ENCODE measurements around the gene FMO2.
"Not testable (repeated sequence)": the region's sequence is repeated elsewhere in the genome, so short reads cannot be mapped to it uniquely, and the experiment has no call there.

Gene FMO2

DNA sequence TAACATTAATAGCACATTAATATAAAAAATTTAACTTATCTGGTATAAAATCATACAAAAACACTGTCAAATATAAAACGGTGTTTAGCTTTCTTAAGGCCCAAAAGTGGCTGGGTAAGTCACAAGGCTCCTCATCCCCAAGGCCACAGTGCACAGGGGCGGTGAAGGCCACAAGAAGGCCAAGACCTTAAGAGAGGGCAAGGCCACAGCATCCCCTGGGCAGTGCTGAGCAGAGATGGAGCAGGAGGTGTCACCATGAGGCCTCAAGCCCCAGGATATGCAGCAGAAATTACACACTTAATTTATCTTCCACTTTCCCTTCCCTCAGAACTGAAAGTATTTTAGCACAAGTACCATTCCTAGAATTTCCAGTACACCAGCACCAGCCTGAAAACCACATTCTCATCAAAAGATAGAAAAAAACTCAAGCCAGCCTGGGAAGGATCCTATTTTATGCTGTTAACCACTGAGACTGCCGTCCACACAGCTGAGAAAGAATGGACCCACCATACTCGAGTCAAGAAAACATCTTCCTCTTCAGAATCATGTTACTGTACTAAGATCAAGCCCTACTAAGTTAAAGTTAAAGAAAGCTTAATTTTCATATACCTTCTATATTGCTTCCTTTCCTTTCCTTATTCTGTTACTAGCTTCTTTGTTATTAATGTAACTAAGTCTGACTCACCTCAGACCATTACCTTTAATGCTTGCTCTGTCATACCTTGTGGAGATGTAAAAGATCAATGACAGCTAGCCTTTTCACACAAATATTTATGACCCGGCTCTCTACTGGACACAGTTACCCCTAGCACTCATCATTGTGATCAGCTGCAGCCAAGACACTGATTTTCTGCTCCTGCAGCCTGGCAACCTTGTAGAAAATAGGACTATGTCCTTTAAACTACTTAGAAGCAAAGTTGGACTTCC, 36.8 kb downstream of the FMO2 start:
- no peak for DNase-seq

DNA sequence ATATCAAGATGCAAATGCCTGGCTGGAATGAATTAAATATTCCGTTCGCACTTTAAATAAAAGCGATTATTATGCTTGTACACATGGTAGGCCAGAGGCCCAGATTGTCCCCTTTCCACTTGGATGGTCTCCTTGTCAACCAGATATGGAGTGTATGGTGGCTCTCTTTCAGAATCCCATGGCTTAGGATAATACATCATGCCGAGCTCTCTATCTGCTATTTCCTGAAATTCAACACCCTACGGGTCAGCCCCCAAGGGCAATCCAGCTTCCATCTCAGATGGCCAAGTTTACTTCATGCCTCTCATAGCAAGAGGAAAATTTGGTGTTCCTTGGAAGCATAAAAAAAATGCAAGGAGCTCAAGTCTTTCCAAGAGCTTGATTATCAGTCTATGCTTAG, 37.8 kb downstream of the FMO2 start:
- no peak for DNase-seq

DNA sequence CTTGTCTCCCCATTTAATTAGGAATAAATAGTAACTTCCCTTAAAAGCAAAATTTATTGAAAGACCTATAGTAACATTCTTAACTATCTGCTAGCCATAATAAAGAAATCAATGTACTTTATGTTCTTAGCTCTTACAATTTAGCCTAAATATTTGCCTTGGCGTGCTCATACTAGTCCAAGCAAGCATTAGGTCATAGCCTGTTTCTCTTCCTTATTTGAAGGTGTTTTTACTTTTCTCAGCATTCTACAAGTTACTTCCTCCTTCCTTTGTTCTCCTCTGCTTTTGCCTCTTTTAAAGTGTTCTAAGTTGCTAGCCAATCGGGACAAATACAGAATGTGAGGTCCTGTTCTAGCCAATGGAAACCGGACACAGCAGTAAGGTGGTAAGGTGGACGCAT, 39.2 kb downstream of the FMO2 start:
- not testable (repeated sequence) for DNase-seq

DNA sequence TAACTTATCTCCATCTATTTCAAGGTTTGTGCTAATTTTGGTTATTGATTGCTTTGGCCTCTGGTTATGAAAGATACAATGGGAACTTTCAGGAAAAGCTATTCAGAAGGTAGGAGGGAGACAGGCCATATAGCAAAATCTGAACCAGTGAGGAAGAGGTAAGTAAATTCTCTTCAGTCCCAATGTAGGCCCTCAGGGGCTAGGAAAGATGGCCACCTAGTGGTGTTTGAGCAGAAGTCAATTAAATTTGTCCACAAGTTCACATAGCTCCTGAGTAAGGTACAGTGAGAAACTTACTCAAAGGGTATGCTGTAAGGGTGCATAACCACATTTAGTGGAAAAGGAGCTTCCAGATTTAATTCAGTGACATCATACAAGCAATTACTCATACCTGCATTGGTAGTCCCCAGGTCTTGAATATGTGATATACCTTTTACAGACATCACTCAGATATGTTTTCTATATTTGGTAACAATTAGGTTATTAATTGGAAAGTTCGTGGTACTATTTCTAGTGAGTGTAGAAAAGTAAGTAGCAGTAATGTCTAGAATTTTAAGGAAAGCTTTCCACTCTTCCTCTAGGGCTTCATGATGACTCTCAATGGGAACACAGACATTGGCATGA, 41.8 kb downstream of the FMO2 start:
- DNase-seq: peak; percentile 3

DNA sequence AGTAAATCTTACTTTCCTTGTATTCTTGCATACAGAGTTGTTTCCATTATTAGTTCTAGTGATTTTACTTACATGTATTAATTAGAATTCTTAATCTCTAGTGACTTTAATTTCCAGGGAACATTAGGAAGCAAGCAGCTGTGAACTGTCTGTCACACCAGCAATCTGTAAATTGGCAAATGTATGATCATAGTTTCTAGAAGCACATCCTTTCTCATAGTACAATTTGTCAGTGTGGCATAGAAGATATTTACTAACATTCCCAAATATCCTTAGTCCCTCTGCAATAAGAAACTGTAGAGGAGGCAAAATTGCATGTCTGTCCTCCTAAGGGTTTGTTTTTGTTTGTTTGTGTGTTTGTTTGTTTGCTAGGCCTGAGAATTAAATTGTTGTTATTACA, 46.2 kb downstream of the FMO2 start:
- DNase-seq: no peak

DNA sequence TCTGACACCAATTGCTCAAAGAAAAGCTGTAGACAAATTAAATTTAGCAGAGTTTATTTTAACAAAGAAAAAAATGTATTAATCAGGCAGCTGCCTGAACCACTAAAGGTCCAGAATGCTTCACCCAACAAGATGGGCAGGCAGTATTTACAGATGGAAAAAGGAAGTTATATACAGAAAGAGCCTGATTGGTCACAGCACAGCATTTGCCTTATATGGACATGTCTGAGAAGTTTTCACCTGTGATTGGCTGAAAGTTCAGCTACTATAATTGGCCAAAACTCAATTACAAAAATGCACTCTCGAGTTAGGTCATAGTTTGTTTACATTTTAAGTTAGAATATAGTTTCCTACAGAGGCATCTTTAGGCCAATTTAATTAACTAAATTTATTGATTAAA, 48.1 kb downstream of the FMO2 start:
- no peak for DNase-seq

DNA sequence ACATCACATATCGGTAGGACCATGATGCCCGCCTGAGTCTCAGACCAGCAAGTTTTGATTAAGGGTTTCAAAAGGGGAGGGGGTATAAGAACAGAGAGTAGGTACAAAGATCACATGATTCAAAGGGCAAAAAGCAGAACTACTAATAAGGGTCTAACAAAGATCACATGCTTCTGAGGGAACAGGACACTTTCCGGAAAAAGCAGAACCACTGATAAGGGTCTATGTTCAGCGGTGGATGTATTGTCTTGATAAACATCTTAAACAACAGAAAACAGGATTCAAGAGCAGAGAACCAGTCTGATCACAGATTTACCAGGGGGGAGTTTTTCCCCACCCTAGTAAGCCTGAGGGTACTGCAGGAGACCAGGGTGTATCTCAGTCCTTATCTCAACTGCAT, 51.1 kb downstream of the FMO2 start:
- DNase-seq: not testable (repeated sequence)

DNA sequence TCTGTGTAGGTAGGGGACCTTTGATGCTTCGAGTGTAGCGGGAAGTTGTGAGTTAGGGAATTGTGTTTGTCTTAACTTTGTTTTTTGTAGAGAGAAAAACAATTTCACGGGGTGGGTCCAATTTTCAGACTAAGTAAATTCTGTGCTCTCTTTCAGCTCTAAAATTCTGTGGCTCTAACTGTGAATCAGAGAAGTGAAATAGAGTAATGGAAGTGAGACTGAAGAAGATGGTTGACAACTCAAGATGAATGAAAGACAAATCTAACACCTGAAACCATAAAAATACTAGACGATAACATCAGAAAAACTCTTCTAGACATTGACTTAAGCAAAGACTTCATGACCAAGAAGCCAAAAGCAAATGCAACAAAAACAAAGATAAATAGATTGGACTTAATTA, 58.8 kb downstream of the FMO2 start:
- no peak for DNase-seq

DNA sequence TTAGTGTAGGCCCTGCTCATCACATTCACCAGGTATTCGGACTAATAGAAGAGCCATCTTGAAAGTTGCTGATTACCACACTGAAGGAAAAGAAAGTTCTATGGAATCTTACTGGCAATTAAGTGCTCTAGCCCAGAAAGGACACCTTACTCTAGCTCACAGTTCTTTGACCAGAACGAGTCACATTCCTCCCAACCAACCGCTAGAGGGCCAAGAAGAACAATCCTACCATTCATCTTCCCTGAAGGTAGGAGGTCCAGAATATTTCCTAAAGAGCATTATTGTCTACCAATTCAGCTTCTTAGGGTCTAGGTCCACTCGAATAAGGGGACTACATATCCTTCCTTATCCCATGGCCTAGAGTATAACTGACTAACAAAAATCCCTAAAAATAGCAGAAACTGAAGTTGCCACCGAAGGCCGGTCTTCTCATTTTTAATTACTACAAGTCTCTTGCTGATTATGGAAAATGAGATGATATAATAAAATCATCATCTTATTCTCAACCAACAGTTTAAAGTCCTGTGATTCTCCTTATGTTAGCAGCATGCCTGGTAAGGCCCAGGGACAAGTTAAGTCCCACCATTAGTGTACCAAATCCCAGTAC, 60.5 kb downstream of the FMO2 start:
- DNase-seq: peak; percentile 5

DNA sequence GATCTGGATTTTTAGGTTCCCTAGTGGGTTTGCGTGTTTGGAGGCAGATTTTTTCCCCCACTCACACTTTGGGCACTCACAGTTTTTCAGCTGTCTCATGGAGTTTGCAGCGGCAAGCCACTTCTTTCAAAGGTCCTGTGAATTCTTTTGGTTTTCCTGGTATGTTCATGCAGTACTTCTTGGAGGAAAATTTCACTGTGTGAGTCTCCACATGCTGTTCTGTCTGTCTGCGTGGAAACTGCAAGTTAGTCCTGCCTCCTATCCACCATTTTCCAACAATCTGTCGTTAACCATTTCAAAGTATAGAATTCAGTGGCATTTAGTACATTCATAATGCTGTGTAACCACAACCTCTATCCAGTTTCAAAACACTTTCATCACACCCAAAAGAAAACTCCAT, 62.4 kb downstream of the FMO2 start:
- DNase-seq: no peak

DNA sequence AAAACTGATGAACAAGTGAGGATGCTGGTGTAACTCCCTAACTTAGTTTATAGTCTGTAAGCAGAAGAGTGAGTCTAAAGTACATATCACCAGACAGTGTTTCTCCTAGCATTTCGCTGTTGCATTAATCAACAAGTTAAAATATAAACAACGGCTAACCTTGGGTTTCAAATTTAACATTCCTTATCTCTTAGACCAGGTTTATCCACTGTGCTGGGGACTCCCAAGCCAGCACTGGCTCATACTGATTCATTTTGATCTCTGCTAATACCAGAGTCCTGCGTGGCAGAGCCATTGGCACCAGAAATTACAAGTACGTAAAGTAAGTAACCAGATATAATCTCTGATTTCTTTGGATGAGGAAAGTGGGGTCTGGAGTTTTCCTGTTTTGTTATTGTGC, 63.2 kb downstream of the FMO2 start, which contains the start of gene FMO1:
FMO1 (plus strand) TSS at position 193 of the 400 bp plus-strand sequence. CDS start 9,594 bp downstream, outside the sequence.
- no peak for DNase-seq

DNA sequence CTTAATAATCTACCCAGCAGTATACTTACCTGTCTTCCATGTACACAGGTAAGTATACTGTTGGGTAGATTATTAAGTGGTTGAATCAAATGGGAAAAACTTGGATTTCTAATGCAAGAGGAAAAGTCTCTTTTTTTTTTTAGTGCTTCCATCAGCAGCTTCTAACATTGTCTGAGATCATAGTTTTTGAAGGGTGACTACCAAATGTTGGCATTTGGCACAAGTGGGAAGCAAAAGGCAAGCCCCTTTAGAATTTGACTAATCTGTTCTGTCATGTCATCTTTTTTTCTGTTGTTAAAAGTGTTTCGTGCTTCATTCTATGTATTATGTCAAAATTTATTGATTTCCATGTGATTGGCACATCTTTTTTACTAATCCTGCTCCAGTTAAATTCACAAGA, 63.7 kb downstream of the FMO2 start:
- DNase-seq: no peak

DNA sequence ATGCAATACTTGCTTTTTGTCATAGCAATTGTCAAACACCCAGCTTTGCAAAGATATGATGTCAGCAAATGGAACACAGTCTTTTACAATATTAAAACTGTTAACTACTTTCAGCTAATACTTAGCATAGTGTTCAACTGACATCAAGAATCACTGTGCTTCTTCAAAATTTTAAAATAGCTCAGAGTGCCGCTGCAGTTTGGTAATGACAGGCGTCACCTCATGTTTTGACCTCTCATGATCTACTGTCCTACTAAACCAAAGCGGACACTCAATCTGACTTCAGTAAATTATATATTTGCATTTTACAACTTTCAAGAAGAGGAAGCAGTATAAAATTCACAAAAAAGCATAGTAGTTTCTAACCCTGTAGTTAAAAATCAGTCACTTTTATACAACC, 65.2 kb downstream of the FMO2 start:
- DNase-seq: no peak

DNA sequence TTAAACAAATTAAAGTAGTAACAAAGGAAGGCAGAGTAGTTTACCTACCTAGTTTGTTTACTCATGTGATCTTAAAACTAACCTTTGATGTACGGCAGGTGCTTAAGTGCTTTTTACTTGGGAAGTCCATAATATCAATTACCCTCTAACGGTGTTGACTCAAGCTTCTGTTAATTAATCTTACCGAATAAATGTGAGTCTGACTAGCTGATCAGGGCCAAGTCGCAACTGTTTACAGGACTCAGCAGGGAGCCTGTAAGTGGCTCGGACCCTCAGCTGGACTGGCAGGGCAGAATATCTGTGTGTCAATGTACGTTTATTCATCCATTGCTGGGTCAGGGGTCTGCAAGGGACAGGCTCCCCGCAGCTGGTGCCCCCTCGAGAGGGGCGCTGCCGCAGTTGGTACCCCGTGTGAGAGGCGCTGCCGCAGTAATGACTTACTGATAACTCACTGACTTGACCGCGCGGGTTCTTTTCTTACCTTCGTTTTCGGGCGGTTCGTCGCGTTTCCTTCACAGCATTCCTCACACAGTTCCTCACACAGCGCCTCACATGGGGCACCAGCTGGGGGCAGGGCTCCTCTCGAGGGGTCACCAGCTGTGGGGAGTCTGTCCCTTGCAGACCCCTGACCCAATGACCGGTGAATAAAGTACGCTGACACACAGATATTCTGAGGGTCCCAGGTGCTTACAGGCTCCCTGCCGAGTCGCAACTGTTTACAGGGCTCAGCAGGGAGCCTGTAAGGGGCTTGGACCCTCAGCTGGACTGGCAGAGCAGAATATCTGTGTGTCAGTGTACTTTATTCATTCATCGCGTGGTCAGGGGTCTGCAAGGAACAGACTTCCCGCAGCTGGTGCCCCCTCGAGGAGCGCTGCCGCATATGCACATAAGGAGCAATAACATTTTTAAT, 66.2 kb downstream of the FMO2 start:
- DNase-seq: no peak

DNA sequence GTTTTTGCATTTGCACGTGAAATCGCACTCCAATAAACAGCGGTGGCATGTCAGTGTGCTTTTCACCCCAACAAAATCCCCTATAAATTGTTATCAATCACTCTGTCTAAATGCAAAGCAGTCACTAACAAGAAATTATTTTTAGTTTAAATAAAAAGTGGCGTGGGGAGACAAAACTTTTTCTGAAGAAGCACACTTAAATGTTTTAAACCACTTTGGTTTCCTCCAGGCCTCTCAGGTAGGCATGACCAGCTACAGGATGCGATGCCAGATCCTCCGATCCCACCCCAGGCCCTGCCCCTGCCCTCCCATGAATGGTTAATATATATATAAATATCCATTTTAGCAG, 66.8 kb downstream of the FMO2 start:
- DNase-seq: no peak

DNA sequence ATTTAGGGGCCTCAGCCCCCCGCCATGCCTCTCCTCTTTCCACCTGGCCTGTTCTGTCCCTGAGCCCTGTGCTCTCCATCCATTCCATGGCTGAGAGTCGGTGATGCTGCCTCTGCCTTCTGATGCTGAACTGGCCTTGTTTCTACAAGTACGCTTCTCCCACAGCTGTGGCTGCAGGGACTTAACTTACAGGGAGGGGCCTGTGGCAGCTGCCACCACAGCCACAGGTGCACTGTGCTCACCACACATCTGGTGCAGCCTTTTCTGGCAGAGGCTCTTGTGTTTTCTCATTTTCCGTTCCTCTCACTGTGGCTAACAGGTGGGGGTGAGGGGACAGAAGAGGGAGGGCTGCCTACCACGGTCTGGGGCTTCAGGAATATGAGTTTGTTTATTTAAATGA, 67.4 kb downstream of the FMO2 start:
- DNase-seq: no peak

DNA sequence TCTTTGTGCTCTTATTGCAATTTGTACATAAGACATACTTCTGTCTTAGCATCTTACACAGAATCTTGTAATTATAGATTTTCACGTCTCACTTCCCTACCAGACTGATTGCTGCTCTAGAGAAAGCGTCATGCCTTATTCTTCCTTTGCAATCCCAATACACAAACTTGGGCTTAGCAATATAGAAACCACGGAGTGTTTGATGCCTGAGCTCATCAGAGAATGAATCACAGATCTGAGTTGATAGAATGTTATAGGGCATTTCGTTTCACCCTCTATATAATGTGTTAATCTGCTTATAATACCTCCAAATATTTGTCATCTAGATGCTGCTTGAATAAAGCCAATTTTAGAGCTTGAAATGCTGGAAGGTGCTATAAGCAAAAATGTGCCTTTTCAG, 69.8 kb downstream of the FMO2 start:
- DNase-seq: no peak

DNA sequence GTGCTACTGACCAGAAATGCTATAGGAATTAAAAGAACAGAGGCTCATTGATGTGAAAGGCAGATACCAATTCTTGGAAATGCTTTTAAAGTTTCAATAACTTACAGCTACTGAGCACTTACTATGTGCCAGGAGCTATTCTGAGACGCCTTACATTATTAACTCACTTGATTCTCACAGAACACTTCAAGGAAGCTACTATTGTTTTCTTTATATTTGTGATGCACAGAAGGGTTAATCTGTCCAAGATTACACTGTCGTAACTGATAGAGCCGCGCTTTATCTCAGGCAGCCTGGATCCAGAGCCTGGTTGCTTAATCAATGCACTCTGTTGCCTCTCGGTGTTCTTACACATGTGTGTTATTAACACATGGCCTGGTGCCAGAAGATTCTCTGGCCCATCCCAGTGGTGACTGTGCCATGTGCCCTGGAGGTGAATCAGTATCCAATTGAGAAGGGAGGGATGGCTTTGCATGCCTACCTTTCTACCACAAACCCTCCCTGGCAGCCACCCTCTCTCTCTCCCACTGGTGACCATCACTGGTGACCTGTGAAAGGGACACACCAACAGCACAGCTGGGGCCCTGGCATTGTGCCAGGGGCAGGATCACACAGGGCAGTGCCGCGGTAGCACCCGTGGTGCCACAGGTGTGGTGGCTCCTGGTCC, 72.0 kb downstream of the FMO2 start:
- DNase-seq: no peak

DNA sequence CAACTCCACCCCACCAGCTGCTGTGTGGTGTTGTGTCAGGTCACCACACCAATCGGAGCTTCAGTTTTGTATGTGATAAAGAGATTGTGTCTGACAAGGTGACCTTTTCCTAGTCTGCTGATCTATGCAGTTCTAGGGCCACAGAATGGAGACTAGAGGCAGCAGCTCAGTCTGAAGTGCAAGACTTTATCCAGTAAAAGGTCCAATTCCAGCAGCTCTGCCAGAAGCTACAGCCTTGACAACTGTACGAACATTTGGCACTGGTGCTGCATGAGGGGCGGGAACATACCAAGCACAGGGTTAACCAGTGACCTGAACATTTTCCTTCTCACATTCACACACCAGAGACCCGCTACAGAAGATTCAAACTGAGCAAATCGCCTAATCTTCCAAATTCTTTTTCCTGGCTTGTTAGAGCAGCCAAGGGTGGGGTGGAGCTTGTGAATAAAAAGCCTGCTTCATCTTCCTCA, 72.5 kb downstream of the FMO2 start:
- DNase-seq: no peak

DNA sequence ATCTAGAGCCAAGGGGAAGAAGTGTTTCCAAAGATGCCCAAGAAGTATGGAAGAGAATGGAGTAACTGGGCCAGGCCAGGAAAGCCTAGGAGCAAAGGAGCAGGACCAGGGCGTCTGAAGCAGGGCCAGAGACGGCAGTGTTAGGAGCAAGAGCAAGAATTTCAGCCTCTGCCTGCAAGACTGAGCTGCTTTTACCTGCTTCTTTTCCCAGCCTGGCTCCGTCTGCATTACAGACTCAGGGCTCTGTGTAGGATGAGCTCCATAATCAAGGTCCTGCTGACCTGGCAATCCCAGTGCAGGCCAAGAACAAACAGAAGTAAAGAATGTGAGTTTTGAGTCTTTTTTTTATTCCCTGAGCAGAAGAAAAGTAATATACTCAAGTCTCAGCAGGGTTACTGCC, 73.3 kb downstream of the FMO2 start:
- DNase-seq: no peak

DNA sequence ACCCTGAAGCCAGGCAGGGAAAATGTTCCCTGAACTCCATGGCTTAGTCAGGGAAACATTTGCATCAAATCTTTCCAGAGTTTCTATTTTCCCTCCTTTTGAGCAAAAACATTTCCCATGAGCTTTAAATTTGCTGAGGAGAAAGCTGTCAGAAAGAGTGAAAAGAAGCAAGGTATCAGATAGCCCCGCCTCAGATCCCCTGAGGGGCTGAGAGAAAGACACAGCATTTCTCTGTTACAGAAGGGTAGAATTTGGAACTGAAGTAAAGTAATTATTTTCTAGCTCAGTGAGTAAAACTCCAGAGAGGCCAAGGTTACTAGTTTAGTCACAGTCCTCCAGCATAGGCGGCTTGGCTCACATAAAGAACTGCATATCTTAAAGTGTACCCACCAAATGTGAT, 73.8 kb downstream of the FMO2 start:
- no peak for DNase-seq
